Measurements from ENCODE around the gene NPTXR. TPM values are rescaled to one million over a fixed set of nuclear protein-coding genes. Genes with fewer than 3 reads are reported as not detected.

The NPTXR gene
- polyA plus RNA-seq, 1 of the 3 experiments (the other 2 are of a cell fraction) = 1.2 TPM

GRCh38 chr22:38834215-38834953, 9.4 kb downstream of the NPTXR start (continued):
- TF ChIP-seq ZBTB33 (IDR thresholded peaks at IDR 0.05; ENCODE audit: borderline replicate concordance, low read depth) (no peak), NRF1 (IDR thresholded peaks at IDR 0.05; ENCODE audit: low read depth, low read length) (no peak), FOSL2 (IDR thresholded peaks at IDR 0.05; ENCODE audit: borderline replicate concordance, low read depth) (no peak), YY1 (IDR thresholded peaks at IDR 0.05; ENCODE audit: low read depth) (no peak), CTCF (IDR thresholded peaks at IDR 0.05) (no peak), MXI1 (IDR thresholded peaks at IDR 0.05; ENCODE audit: low read depth, low read length) (no peak), EP300 (IDR thresholded peaks at IDR 0.05; ENCODE audit: borderline replicate concordance in 1 of 2, low read depth in 1 of 2, low read length in 1 of 2) (no peak), RFX5 (IDR thresholded peaks at IDR 0.05; ENCODE audit: low read length) (no peak)
- TF ChIP-seq, protein P1, sequence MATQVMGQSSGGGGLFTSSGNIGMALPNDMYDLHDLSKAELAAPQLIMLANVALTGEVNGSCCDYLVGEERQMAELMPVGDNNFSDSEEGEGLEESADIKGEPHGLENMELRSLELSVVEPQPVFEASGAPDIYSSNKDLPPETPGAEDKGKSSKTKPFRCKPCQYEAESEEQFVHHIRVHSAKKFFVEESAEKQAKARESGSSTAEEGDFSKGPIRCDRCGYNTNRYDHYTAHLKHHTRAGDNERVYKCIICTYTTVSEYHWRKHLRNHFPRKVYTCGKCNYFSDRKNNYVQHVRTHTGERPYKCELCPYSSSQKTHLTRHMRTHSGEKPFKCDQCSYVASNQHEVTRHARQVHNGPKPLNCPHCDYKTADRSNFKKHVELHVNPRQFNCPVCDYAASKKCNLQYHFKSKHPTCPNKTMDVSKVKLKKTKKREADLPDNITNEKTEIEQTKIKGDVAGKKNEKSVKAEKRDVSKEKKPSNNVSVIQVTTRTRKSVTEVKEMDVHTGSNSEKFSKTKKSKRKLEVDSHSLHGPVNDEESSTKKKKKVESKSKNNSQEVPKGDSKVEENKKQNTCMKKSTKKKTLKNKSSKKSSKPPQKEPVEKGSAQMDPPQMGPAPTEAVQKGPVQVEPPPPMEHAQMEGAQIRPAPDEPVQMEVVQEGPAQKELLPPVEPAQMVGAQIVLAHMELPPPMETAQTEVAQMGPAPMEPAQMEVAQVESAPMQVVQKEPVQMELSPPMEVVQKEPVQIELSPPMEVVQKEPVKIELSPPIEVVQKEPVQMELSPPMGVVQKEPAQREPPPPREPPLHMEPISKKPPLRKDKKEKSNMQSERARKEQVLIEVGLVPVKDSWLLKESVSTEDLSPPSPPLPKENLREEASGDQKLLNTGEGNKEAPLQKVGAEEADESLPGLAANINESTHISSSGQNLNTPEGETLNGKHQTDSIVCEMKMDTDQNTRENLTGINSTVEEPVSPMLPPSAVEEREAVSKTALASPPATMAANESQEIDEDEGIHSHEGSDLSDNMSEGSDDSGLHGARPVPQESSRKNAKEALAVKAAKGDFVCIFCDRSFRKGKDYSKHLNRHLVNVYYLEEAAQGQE (IDR thresholded peaks at IDR 0.05; ENCODE audit: low read depth, low read length) = no peak

- no peaks in the 10 kb centered on the region for H3K9me2 ChIP-seq
- no peak overlapping the region for H3K27ac ChIP-seq (ENCODE audit: low read depth in 2 of 2, low read length in 1 of 2)
- H3K4me2 ChIP-seq = no peak overlapping the region
- no peak overlapping the region for H2AFZ ChIP-seq (ENCODE audit: low read depth)
- no peaks in the 10 kb centered on the region for H4K20me1 ChIP-seq (ENCODE audit: insufficient read depth)
- no CpG with 5 or more reads among the region's 3 CpGs for WGBS (ENCODE audit: low lambda C conversion rate)
- no peaks in the 10 kb centered on the region for H3K36me3 ChIP-seq (replicated peaks in 1 of 2; ENCODE audit: control insufficient read depth in 1 of 2, insufficient read depth in 2 of 2, low read length in 1 of 2)
- ChIA-PET POLR2A (no interaction called here), CTCF (no interaction called here)
- no peak for DNase-seq
- H3K9ac ChIP-seq = no peak overlapping the region
- H3K27me3 ChIP-seq (ENCODE audit: insufficient read depth) = no peaks in the 10 kb centered on the region
- no peaks in the 10 kb centered on the region for H3F3A ChIP-seq (replicated peaks; ENCODE audit: insufficient read depth)
- H3K4me3 ChIP-seq (ENCODE audit: low read depth in 2 of 2, low read length in 1 of 2) = no peak overlapping the region
- H3K4me1 ChIP-seq (ENCODE audit: control insufficient read depth in 1 of 2, insufficient read depth in 2 of 2, low read depth in 1 of 2, low read length in 1 of 2) = no peaks in the 10 kb centered on the region
- no peaks in the 10 kb centered on the region for H3K79me2 ChIP-seq (ENCODE audit: insufficient read depth)
- TF ChIP-seq EP300 (IDR thresholded peaks at IDR 0.05; ENCODE audit: borderline replicate concordance in 1 of 2, low read depth in 1 of 2, low read length in 1 of 2) = no peak
- H3K9me3 ChIP-seq = no peaks in the 10 kb centered on the region
These were observed 10.8 kb downstream of the NPTXR start for GRCh38 chr22:38833061-38833460.

Data from SK-N-SH (cell line).